Measurements from ENCODE around the gene ERO1A.

Gene ERO1A

DNA sequence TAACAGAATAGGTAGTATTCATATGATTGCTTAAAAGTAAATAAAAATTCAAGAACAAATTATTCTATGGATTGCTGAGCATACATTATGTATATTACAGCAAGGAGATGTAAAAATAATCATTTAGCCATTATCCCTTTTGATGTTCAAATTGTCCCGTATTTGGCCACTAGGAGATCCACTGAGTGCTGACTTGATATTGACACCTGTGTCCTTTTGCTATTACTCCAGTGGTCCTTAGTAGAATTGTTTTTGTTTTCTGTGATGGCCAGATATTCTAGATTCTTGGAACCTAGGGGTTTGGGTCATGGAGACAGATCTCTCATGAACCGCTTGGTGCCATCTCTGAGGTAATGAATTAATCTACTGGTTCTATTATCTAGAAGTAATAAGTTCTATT lies 16.8 kb downstream of the ERO1A start:
- H3K4ac ChIP-seq (ENCODE audit: low read length): no peak overlapping the region
- WGBS, 2 donors (ENCODE audit: extremely low coverage in 2 of 2, insufficient read length in 2 of 2, insufficient replicate concordance in 1 of 2): no CpG with 5 or more reads among the region's 2 CpGs
- no peak overlapping the region for H4K91ac ChIP-seq (ENCODE audit: low read depth, low read length, poor library complexity)
- no peak overlapping the region for H2BK12ac ChIP-seq (ENCODE audit: low read length)
- H2BK15ac ChIP-seq (ENCODE audit: low read length): no peak overlapping the region
- no peak overlapping the region for H3K18ac ChIP-seq (ENCODE audit: low read length)
- H3K4me2 ChIP-seq (ENCODE audit: insufficient read depth, low read length, poor library complexity, severe bottlenecking): no peak overlapping the region
- no peak overlapping the region for H2BK5ac ChIP-seq (ENCODE audit: low read length)
- H3K27me3 ChIP-seq (ENCODE audit: control insufficient read depth in 3 of 3, insufficient read depth in 3 of 3, low read depth in 1 of 3, low read length in 3 of 3): no peaks in the 10 kb centered on the region
- H3K9me3 ChIP-seq (replicated peaks in 1 of 2; ENCODE audit: control insufficient read depth in 2 of 2, insufficient read depth in 1 of 2, low read depth in 1 of 2, low read length in 2 of 2): no peaks in the 10 kb centered on the region
- H3K23ac ChIP-seq (ENCODE audit: low read depth, low read length, poor library complexity): no peak overlapping the region
- H3K4me3 ChIP-seq (ENCODE audit: low read length in 2 of 2): no peak overlapping the region
- peaks cover 2 to 66% of the 10 kb centered on the region in 2 donors for H3K36me3 ChIP-seq (replicated peaks in 1 of 2; ENCODE audit: control insufficient read depth in 2 of 2, insufficient read depth in 2 of 2, low read length in 2 of 2)
- no peak overlapping the region for H3K27ac ChIP-seq (replicated peaks; ENCODE audit: low read length)
- no peak overlapping the region for H4K8ac ChIP-seq (ENCODE audit: low read depth, low read length)
- no peak for DNase-seq (ENCODE audit: low spot score)
- H3K14ac ChIP-seq (ENCODE audit: low read length): no peak overlapping the region
- no peaks in the 10 kb centered on the region for H3K4me1 ChIP-seq (ENCODE audit: control insufficient read depth in 2 of 2, insufficient read depth in 1 of 2, low read depth in 1 of 2, low read length in 2 of 2)
- peaks cover 2% of the 10 kb centered on the region for H3K79me1 ChIP-seq (ENCODE audit: low read depth, low read length)
- no peak overlapping the region for H2AK5ac ChIP-seq (ENCODE audit: low read depth, low read length)
- no peak overlapping the region for H2BK120ac ChIP-seq (ENCODE audit: low read depth, low read length)
- H2AFZ ChIP-seq (ENCODE audit: low read length): no peak overlapping the region
- no peak overlapping the region for H3K9ac ChIP-seq (ENCODE audit: low read depth, low read length, poor library complexity)

DNA sequence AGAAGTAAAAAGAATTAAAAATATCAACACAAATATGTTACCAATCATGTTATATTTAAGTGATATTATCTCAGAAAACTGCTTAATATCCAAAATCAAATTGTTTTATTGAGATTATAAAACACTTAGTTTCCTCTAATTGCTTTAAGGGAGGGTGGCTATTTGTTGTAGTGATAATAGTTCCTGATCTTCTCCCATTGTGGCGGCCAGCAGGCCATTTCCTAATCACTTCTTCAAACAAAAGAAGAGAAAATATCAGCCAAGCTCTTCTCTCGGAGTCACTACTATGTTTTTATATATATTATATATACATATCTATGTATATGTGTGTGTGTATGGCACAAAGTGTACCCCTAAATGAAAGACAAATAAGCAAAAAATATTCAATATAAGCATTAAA lies 31.5 kb downstream of the ERO1A start:
- Histone ChIP-seq H3K4ac (ENCODE audit: low read length) (no peak overlapping the region), H2BK120ac (ENCODE audit: low read depth, low read length) (no peak overlapping the region), H2BK12ac (ENCODE audit: low read length) (no peak overlapping the region), H3K36me3 (replicated peaks in 1 of 2; ENCODE audit: control insufficient read depth in 2 of 2, insufficient read depth in 2 of 2, low read length in 2 of 2) (peaks cover 2 to 24% of the 10 kb centered on the region in 2 donors), H3K4me1 (ENCODE audit: control insufficient read depth in 2 of 2, insufficient read depth in 1 of 2, low read depth in 1 of 2, low read length in 2 of 2) (no peaks in the 10 kb centered on the region), H4K91ac (ENCODE audit: low read depth, low read length, poor library complexity) (no peak overlapping the region), H3K79me1 (ENCODE audit: low read depth, low read length) (no peaks in the 10 kb centered on the region), H3K9me3 (replicated peaks in 1 of 2; ENCODE audit: control insufficient read depth in 2 of 2, insufficient read depth in 1 of 2, low read depth in 1 of 2, low read length in 2 of 2) (no peaks in the 10 kb centered on the region), H3K4me2 (ENCODE audit: insufficient read depth, low read length, poor library complexity, severe bottlenecking) (no peak overlapping the region), H3K23ac (ENCODE audit: low read depth, low read length, poor library complexity) (no peak overlapping the region), H3K14ac (ENCODE audit: low read length) (no peak overlapping the region), H4K8ac (ENCODE audit: low read depth, low read length) (no peak overlapping the region), H2BK15ac (ENCODE audit: low read length) (no peak overlapping the region), H3K4me3 (ENCODE audit: low read length in 2 of 2) (no peak overlapping the region), H2AK5ac (ENCODE audit: low read depth, low read length) (no peak overlapping the region), H3K27ac (replicated peaks; ENCODE audit: low read length) (no peak overlapping the region), H3K27me3 (ENCODE audit: control insufficient read depth in 3 of 3, insufficient read depth in 3 of 3, low read depth in 1 of 3, low read length in 3 of 3) (no peaks in the 10 kb centered on the region), H2AFZ (ENCODE audit: low read length) (no peak overlapping the region), H2BK5ac (ENCODE audit: low read length) (no peak overlapping the region), H3K18ac (ENCODE audit: low read length) (no peak overlapping the region), H3K9ac (ENCODE audit: low read depth, low read length, poor library complexity) (no peak overlapping the region)
- WGBS, 2 donors (ENCODE audit: extremely low coverage in 2 of 2, insufficient read length in 2 of 2, insufficient replicate concordance in 1 of 2): no CpG with 5 or more reads among the region's 2 CpGs
- DNase-seq (ENCODE audit: low spot score): peak; percentile 4

GRCh38 chr14:52661314-52661713 lies 34.0 kb downstream of the ERO1A start:
- Histone ChIP-seq H3K9ac (ENCODE audit: low read depth, low read length, poor library complexity) (no peak overlapping the region), H4K91ac (ENCODE audit: low read depth, low read length, poor library complexity) (no peak overlapping the region), H2BK120ac (ENCODE audit: low read depth, low read length) (no peak overlapping the region), H3K4me2 (ENCODE audit: insufficient read depth, low read length, poor library complexity, severe bottlenecking) (no peak overlapping the region), H2BK5ac (ENCODE audit: low read length) (no peak overlapping the region), H3K79me1 (ENCODE audit: low read depth, low read length) (no peaks in the 10 kb centered on the region), H3K14ac (ENCODE audit: low read length) (no peak overlapping the region), H2AK5ac (ENCODE audit: low read depth, low read length) (no peak overlapping the region), H3K4me1 (ENCODE audit: control insufficient read depth in 2 of 2, insufficient read depth in 1 of 2, low read depth in 1 of 2, low read length in 2 of 2) (no peaks in the 10 kb centered on the region), H3K18ac (ENCODE audit: low read length) (no peak overlapping the region), H3K4me3 (ENCODE audit: low read length in 2 of 2) (no peak overlapping the region), H3K9me3 (replicated peaks in 1 of 2; ENCODE audit: control insufficient read depth in 2 of 2, insufficient read depth in 1 of 2, low read depth in 1 of 2, low read length in 2 of 2) (peaks cover 0 to 10% of the 10 kb centered on the region in 2 donors), H2BK12ac (ENCODE audit: low read length) (no peak overlapping the region), H3K4ac (ENCODE audit: low read length) (no peak overlapping the region), H2AFZ (ENCODE audit: low read length) (no peak overlapping the region), H3K27me3 (ENCODE audit: control insufficient read depth in 3 of 3, insufficient read depth in 3 of 3, low read depth in 1 of 3, low read length in 3 of 3) (no peaks in the 10 kb centered on the region), H3K27ac (replicated peaks; ENCODE audit: low read length) (no peak overlapping the region), H3K36me3 (replicated peaks in 1 of 2; ENCODE audit: control insufficient read depth in 2 of 2, insufficient read depth in 2 of 2, low read length in 2 of 2) (peaks cover 2 to 31% of the 10 kb centered on the region in 2 donors), H3K23ac (ENCODE audit: low read depth, low read length, poor library complexity) (no peak overlapping the region), H2BK15ac (ENCODE audit: low read length) (no peak overlapping the region), H4K8ac (ENCODE audit: low read depth, low read length) (no peak overlapping the region)
- no peak for DNase-seq (ENCODE audit: low spot score)
- no CpG with 5 or more reads among the region's 2 CpGs for WGBS, 2 donors (ENCODE audit: extremely low coverage in 2 of 2, insufficient read length in 2 of 2, insufficient replicate concordance in 1 of 2)

DNA sequence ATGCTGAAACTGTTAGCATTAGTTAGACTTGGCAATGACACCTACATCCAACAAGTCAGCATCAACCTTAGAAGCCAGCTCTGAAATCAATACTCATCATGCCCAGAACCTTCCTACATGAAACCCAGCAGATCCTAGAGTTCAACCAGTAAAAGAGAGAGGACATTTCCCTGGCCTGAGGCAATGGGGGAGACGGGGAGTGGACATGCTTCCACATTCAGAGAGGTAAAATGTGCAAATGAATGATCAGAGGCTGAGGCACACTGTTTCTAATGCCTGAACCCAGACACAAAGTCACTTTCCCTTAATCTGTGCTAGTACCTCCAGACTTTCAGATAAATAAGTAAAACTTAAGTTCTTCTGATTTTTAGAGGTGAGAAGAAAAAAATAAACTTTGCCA lies 34.5 kb downstream of the ERO1A start:
- Histone ChIP-seq H3K36me3 (replicated peaks in 1 of 2; ENCODE audit: control insufficient read depth in 2 of 2, insufficient read depth in 2 of 2, low read length in 2 of 2) (peaks cover 2 to 26% of the 10 kb centered on the region in 2 donors), H2BK5ac (ENCODE audit: low read length) (no peak overlapping the region), H2BK15ac (ENCODE audit: low read length) (no peak overlapping the region), H3K79me1 (ENCODE audit: low read depth, low read length) (no peaks in the 10 kb centered on the region), H3K4me2 (ENCODE audit: insufficient read depth, low read length, poor library complexity, severe bottlenecking) (no peak overlapping the region), H2AFZ (ENCODE audit: low read length) (no peak overlapping the region), H3K27me3 (ENCODE audit: control insufficient read depth in 3 of 3, insufficient read depth in 3 of 3, low read depth in 1 of 3, low read length in 3 of 3) (no peaks in the 10 kb centered on the region), H2BK120ac (ENCODE audit: low read depth, low read length) (no peak overlapping the region), H3K23ac (ENCODE audit: low read depth, low read length, poor library complexity) (no peak overlapping the region), H3K27ac (replicated peaks; ENCODE audit: low read length) (no peak overlapping the region), H3K18ac (ENCODE audit: low read length) (no peak overlapping the region), H2BK12ac (ENCODE audit: low read length) (no peak overlapping the region), H3K9me3 (replicated peaks in 1 of 2; ENCODE audit: control insufficient read depth in 2 of 2, insufficient read depth in 1 of 2, low read depth in 1 of 2, low read length in 2 of 2) (peaks cover 0 to 10% of the 10 kb centered on the region in 2 donors), H3K4ac (ENCODE audit: low read length) (no peak overlapping the region), H3K4me3 (ENCODE audit: low read length in 2 of 2) (no peak overlapping the region), H4K91ac (ENCODE audit: low read depth, low read length, poor library complexity) (no peak overlapping the region), H2AK5ac (ENCODE audit: low read depth, low read length) (no peak overlapping the region), H3K9ac (ENCODE audit: low read depth, low read length, poor library complexity) (no peak overlapping the region), H3K14ac (ENCODE audit: low read length) (no peak overlapping the region), H4K8ac (ENCODE audit: low read depth, low read length) (no peak overlapping the region), H3K4me1 (ENCODE audit: control insufficient read depth in 2 of 2, insufficient read depth in 1 of 2, low read depth in 1 of 2, low read length in 2 of 2) (no peaks in the 10 kb centered on the region)
- DNase-seq (ENCODE audit: low spot score): no peak
- no CpG with 5 or more reads among the region's 1 CpG for WGBS, 2 donors (ENCODE audit: extremely low coverage in 2 of 2, insufficient read length in 2 of 2, insufficient replicate concordance in 1 of 2)

Measured in neuronal stem cell (in vitro differentiated cells).